WI38 (cell line): ENCODE results near the gene TRPV4.

Experiments
- H3K4me3 ChIP-seq: 2 replicates; pipeline ENCODE4 v1.5.1; 2011; ENCODE audit warnings: low read depth, mild to moderate bottlenecking, control low read depth, low read length
- TF ChIP-seq, protein P1 (sequence below): IDR thresholded peaks from 2 replicates; pipeline ENCODE4 v1.5.1; 2012; ENCODE audit warnings: low read depth, mild to moderate bottlenecking, control low read depth, low read length

Gene TRPV4

GRCh38 chr12:109772622-109773321 lies 60.4 kb downstream of the TRPV4 start:
- no peak overlapping the region for H3K4me3 ChIP-seq
- TF ChIP-seq, protein P1, sequence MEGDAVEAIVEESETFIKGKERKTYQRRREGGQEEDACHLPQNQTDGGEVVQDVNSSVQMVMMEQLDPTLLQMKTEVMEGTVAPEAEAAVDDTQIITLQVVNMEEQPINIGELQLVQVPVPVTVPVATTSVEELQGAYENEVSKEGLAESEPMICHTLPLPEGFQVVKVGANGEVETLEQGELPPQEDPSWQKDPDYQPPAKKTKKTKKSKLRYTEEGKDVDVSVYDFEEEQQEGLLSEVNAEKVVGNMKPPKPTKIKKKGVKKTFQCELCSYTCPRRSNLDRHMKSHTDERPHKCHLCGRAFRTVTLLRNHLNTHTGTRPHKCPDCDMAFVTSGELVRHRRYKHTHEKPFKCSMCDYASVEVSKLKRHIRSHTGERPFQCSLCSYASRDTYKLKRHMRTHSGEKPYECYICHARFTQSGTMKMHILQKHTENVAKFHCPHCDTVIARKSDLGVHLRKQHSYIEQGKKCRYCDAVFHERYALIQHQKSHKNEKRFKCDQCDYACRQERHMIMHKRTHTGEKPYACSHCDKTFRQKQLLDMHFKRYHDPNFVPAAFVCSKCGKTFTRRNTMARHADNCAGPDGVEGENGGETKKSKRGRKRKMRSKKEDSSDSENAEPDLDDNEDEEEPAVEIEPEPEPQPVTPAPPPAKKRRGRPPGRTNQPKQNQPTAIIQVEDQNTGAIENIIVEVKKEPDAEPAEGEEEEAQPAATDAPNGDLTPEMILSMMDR = no peak

GRCh38 chr12:109771746-109772621 lies 61.2 kb downstream of the TRPV4 start:
- no peak overlapping the region for H3K4me3 ChIP-seq
- TF ChIP-seq, protein P1 = no peak

GRCh38 chr12:109770861-109771670 lies 62.1 kb downstream of the TRPV4 start:
- TF ChIP-seq, protein P1 = no peak
- no peak overlapping the region for H3K4me3 ChIP-seq

GRCh38 chr12:109770104-109770860 lies 62.9 kb downstream of the TRPV4 start:
- TF ChIP-seq, protein P1 = no peak
- H3K4me3 ChIP-seq = no peak overlapping the region

DNA sequence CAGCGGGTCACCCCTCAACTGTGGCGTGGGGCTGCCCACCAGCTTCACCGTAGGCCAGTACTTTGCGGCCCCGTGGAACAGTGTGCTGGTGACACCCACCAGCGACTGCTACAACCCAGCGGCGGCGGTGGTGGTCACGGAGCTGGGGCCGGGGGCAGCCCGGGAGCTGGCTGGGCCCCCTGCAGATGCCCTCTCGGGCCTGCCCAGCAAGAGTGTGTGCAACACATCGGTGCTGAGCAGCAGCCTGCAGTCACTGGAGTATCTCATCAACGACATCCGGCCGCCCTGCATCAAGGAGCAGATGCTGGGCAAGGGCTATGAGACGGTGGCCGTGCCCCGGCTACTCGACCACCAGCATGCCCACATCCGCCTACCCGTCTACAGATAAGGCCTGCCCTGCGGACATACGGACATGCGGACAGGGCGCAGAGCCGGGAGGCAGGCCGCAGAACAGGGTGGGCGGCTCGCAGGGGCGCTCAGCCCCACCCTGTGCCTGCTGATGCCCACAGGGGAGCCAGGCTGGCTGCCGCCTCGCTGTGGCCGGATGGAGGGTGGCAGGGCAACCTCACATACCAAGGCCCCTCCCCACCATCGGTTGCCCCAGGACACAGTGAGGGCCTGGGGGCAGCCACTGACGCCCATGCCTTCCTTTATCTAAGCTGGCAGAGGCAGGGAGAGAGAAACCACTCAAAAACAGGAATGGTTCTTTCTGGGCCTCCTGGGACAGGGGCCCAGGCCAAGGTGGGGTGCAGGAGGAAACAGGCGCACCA lies 64.1 kb downstream of the TRPV4 start:
- TF ChIP-seq, protein P1 = no peak
- no peak overlapping the region for H3K4me3 ChIP-seq
